ENCODE measurements around the gene POLR2J2. TPM values are rescaled to one million over a fixed set of nuclear protein-coding genes. Genes with fewer than 3 reads are reported as not detected.
A peak's percentile ranks its signal among the peaks of the same experiment; 100 is the strongest.
"Not testable (repeated sequence)": the region's sequence is repeated elsewhere in the genome, so short reads cannot be mapped to it uniquely, and the experiment has no call there.

Gene POLR2J2
- total and polyA plus RNA-seq, 5 experiments from 2014 or later: 3.0 to 39.5 (median 3.7) TPM

- POLR2A ChIA-PET, H3K27me3 Mint-ChIP-seq, H3K27ac Mint-ChIP-seq, H3K9me3 Mint-ChIP-seq, H3K36me3 Mint-ChIP-seq, H3K4me1 Mint-ChIP-seq, ATAC-seq, DNase-seq: not testable (repeated sequence)
- peak overlapping the region in 1 of 10 donors; percentile 49 for H3K4me3 Mint-ChIP-seq
Measured at GRCh38 chr7:102690602-102691001, 19.1 kb upstream of the POLR2J2 start.

DNA sequence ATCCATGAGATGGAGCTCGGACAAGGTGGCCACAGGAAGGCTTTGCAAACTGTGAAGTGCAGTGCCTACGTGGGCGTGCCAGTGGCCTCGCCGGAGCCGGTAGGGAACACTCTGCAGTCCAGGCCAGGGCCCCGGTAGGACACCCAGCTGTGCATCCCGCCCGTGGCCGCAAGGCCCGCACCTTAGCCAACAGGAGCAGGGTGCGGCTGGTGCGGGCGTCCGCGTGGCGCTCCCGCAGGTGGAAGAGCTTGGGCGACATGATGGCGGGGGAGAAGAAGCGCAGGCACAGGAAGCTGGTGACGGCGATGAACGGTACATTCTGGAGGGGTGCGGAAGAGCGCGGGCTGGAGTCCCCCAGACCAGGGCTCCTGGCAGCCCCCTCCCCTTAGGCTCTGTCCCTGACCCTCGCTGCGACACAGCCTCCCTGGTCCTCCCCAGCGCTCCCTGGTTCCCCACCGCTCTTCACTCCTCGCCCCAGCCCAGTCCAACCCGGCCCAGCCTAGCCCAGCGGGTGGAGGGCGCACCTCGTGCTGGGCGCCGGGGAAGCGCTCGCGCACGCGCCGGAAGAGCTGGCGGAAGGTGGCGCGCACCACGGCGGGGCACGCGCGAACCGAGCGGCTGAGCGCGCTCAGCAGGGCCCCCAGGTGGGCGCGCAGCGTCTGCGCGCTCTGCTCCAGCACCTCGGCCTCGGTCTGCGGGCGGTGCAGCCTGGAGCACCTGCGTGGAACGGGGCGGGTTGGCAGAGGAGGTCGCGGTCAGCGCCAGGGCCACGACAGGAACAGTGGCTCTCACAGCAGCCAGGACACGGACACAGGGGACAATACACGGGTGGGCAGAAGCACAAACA, 18.2 kb upstream of the POLR2J2 start:
- H3K36me3 Mint-ChIP-seq, H3K4me1 Mint-ChIP-seq, H3K27me3 Mint-ChIP-seq, H3K4me3 Mint-ChIP-seq, POLR2A ChIA-PET, H3K9me3 Mint-ChIP-seq, H3K27ac Mint-ChIP-seq: not testable (repeated sequence)
- DNase-seq (peak in 4 of 10 donors; percentile 15 to 61 (median 28)), ATAC-seq (peak; percentile 72 to 74)

DNA sequence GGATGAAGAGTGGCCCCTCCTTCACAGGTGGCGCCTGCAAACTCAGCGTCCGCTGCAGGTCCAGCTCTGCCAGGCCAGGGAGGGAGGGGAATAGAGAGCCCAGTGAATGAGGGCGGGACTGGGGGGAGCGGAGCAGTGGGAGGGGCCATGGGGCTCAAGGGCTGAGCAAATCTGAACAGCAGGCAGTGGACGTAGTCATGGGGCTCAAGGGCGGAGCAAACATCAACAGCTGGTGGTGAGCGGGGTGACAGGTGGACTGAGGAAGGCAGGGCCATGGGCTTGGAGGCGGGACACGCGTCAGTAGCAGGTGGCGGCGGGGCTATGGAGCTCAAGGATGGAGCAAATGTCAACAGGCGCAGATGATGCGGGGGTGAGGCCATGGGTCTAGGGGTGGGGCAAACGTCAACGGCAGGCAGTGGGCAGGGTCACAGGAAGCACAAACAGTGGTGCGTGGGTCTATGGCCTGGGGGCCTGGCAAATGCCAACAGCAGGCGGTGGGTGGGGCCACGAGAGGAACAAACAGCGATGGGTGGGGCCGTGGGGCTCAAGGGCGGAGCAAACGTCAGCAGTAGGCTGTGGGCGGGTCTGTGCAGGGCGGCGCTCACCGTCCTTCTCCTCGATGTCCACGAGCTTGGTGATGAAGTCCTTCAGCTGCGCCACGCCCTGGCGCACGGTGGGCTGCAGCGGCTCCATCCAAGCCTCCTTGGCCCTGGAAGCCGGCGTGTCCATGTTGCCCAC, 17.0 kb upstream of the POLR2J2 start:
- DNase-seq, H3K4me1 Mint-ChIP-seq, H3K27me3 Mint-ChIP-seq, H3K4me3 Mint-ChIP-seq, H3K27ac Mint-ChIP-seq, POLR2A ChIA-PET, H3K36me3 Mint-ChIP-seq, H3K9me3 Mint-ChIP-seq: not testable (repeated sequence)
- peak; percentile 83 to 85 for ATAC-seq

GRCh38 chr7:102682560-102682959, 11.1 kb upstream of the POLR2J2 start:
- H3K36me3 Mint-ChIP-seq, ATAC-seq, H3K4me3 Mint-ChIP-seq, H3K27ac Mint-ChIP-seq, POLR2A ChIA-PET, H3K4me1 Mint-ChIP-seq, H3K27me3 Mint-ChIP-seq, DNase-seq, H3K9me3 Mint-ChIP-seq: not testable (repeated sequence)

GRCh38 chr7:102680780-102681179, 9.3 kb upstream of the POLR2J2 start:
- POLR2A ChIA-PET, H3K27ac Mint-ChIP-seq, H3K36me3 Mint-ChIP-seq, ATAC-seq, H3K9me3 Mint-ChIP-seq, DNase-seq, H3K27me3 Mint-ChIP-seq, H3K4me3 Mint-ChIP-seq, H3K4me1 Mint-ChIP-seq: not testable (repeated sequence)

DNA sequence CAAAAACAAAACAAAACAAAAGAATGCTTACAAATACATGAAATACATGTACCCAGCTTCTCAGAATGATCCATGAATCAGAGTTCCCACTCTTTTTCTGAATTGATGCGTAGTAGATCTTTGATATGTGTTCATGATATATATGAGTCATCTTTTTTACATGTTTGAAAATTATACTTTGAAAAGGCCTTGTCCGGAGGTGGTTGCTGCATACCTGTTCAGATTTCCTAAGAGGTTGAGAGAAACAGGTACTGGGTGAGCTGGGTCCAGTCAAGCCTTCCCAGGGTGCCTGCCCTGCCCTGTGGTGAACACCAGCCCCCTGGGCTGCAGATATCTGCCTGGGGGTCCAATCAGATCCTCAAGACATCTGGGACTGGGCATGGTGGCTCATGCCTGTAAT, 4.1 kb upstream of the POLR2J2 start:
- H3K27ac Mint-ChIP-seq, H3K36me3 Mint-ChIP-seq, H3K27me3 Mint-ChIP-seq, DNase-seq, POLR2A ChIA-PET, H3K9me3 Mint-ChIP-seq, H3K4me1 Mint-ChIP-seq, ATAC-seq, H3K4me3 Mint-ChIP-seq: not testable (repeated sequence)

GRCh38 chr7:102673447-102674067, 2.1 kb upstream of the POLR2J2 start:
- H3K27ac Mint-ChIP-seq, H3K9me3 Mint-ChIP-seq, POLR2A ChIA-PET, H3K4me3 Mint-ChIP-seq, H3K36me3 Mint-ChIP-seq, H3K27me3 Mint-ChIP-seq, ATAC-seq, H3K4me1 Mint-ChIP-seq: not testable (repeated sequence)
- peak in 1 of 10 donors; percentile 21 for DNase-seq

GRCh38 chr7:102671956-102672307, 469 bp upstream of the POLR2J2 start:
- POLR2A ChIA-PET, H3K36me3 Mint-ChIP-seq, H3K27ac Mint-ChIP-seq, H3K9me3 Mint-ChIP-seq, H3K4me1 Mint-ChIP-seq, H3K27me3 Mint-ChIP-seq, DNase-seq, H3K4me3 Mint-ChIP-seq: not testable (repeated sequence)
- ATAC-seq: peak; percentile 13 to 56

- peak in 1 of 10 donors; percentile 36 for DNase-seq
- ATAC-seq, H3K27ac Mint-ChIP-seq, POLR2A ChIA-PET, H3K4me3 Mint-ChIP-seq, H3K4me1 Mint-ChIP-seq, H3K9me3 Mint-ChIP-seq, H3K27me3 Mint-ChIP-seq, H3K36me3 Mint-ChIP-seq: not testable (repeated sequence)
Measured at GRCh38 chr7:102667523-102667922, 3.9 kb downstream of the POLR2J2 start.

- ATAC-seq, H3K36me3 Mint-ChIP-seq, H3K27me3 Mint-ChIP-seq, H3K4me3 Mint-ChIP-seq, H3K27ac Mint-ChIP-seq, POLR2A ChIA-PET, H3K4me1 Mint-ChIP-seq, DNase-seq, H3K9me3 Mint-ChIP-seq: not testable (repeated sequence)
Measured at GRCh38 chr7:102666850-102667249, 4.6 kb downstream of the POLR2J2 start.

DNA sequence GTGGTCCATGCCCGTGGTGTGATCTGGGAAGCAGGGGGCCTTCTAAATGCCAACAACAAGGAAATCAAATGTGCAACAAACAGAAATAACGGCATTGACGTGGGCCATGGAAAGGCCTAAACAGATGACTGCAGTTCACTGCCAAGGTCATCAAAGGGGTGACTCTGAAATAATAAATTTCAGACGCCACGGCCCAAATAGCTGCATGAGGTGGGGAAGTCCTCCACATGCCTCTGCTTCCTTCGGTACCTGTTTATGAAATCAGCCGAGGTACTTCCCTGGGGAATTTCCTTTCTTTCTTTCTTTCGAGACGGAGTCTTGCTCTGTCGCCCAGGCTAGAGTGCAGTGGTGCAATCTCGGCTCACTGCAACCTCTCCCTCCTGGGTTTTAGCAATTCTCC, 6.7 kb downstream of the POLR2J2 start:
- H3K27ac Mint-ChIP-seq, DNase-seq: not testable (repeated sequence)

GRCh38 chr7:102649924-102650323, 21.5 kb downstream of the POLR2J2 start, which contains the start of gene SPDYE2B:
Gene SPDYE2B, plus strand, starts transcription at chr7:102650319. Its CDS starts 2,030 bp downstream, at chr7:102652349.
- H3K4me3 Mint-ChIP-seq, H3K27me3 Mint-ChIP-seq, DNase-seq, POLR2A ChIA-PET, H3K9me3 Mint-ChIP-seq, ATAC-seq, H3K36me3 Mint-ChIP-seq, H3K27ac Mint-ChIP-seq, H3K4me1 Mint-ChIP-seq: not testable (repeated sequence)

More for the DNA sequence above, 6.7 kb downstream of the POLR2J2 start:
- H3K4me1 Mint-ChIP-seq, H3K9me3 Mint-ChIP-seq, H3K36me3 Mint-ChIP-seq, H3K4me3 Mint-ChIP-seq, ATAC-seq, POLR2A ChIA-PET, H3K27me3 Mint-ChIP-seq: not testable (repeated sequence)

GRCh38 chr7:102647813-102648212, 23.6 kb downstream of the POLR2J2 start:
- ATAC-seq, DNase-seq, H3K27me3 Mint-ChIP-seq, H3K4me1 Mint-ChIP-seq, H3K27ac Mint-ChIP-seq, H3K4me3 Mint-ChIP-seq, H3K9me3 Mint-ChIP-seq, POLR2A ChIA-PET, H3K36me3 Mint-ChIP-seq: not testable (repeated sequence)
